Caco-2 (cell line): Measurements from ENCODE around the gene EGFL7. TPM values are rescaled to one million over a fixed set of nuclear protein-coding genes. Genes with fewer than 3 reads are reported as not detected.

ENCODE experiments used
- BruUV-seq: library from RNA; stranded (reverse); fragments of 400-500 nt; replicated peaks from 2 replicates; lab custom pipeline; 2021; lab: Mats Ljungman, UMichigan
- CTCF ChIA-PET: fragments of 300-600 bp; sonication (Branson Sonifier 250); formaldehyde crosslinking; loops from one replicate; lab custom pipeline; 2022; ENCODE audit warnings: antibody characterized with exemption; lab: Charles Lee
- POLR2A ChIA-PET: fragments of 300-600 bp; sonication (Branson Sonifier 250); formaldehyde crosslinking; loops from one replicate; lab custom pipeline; 2022; ENCODE audit warnings: antibody characterized with exemption; lab: Charles Lee
- DNase-seq, 2 experiments: peaks; one replicate each; pipeline versions ENCODE4 v3.0.0 to v3.0.0-alpha.2; 2020 to 2022
- H3K27me3 ChIP-seq: replicated peaks from 2 replicates; pipeline ENCODE4 v1.6.0; 2011; ENCODE audit warnings: low read length; ENCODE audit not compliant: control insufficient read depth, insufficient read depth
- H3K36me3 ChIP-seq: 2 replicates; pipeline ENCODE4 v1.5.1; 2011; ENCODE audit warnings: low read length; ENCODE audit not compliant: control insufficient read depth, insufficient read depth
- H3K4me1 ChIP-seq: fragments of 250-450 bp; sonication (Bioruptor Pico); 2 replicates; pipeline ENCODE4 v1.5.1; 2020; ENCODE audit warnings: mild to moderate bottlenecking
- H3K4me3 ChIP-seq: 2 replicates; pipeline ENCODE4 v1.5.1; 2011; ENCODE audit warnings: low read depth, mild to moderate bottlenecking, control low read depth, low read length
- H3K9me3 ChIP-seq: fragments of 250-450 bp; sonication (Bioruptor Pico); 2 replicates; pipeline ENCODE4 v1.5.1; 2020; ENCODE audit warnings: mild to moderate bottlenecking, moderate library complexity
- H3K27ac Mint-ChIP-seq: one replicate; pipeline ENCODE4 v1.8.0; 2022; ENCODE audit warnings: mixed read lengths; ENCODE audit not compliant: unreplicated experiment
- H3K27me3 Mint-ChIP-seq: one replicate; pipeline ENCODE4 v1.8.0; 2022; ENCODE audit warnings: mixed read lengths; ENCODE audit not compliant: insufficient read depth, unreplicated experiment
- H3K36me3 Mint-ChIP-seq: one replicate; pipeline ENCODE4 v1.8.0; 2022; ENCODE audit warnings: mild to moderate bottlenecking, mixed read lengths; ENCODE audit not compliant: insufficient read depth, unreplicated experiment
- H3K4me1 Mint-ChIP-seq: one replicate; pipeline ENCODE4 v1.8.0; 2022; ENCODE audit warnings: low read depth, mixed read lengths; ENCODE audit not compliant: unreplicated experiment
- H3K4me3 Mint-ChIP-seq: one replicate; pipeline ENCODE4 v1.8.0; 2022; ENCODE audit warnings: mild to moderate bottlenecking, moderate library complexity, mixed read lengths; ENCODE audit not compliant: unreplicated experiment
- H3K9me3 Mint-ChIP-seq: one replicate; pipeline ENCODE4 v1.8.0; 2022; ENCODE audit warnings: mixed read lengths; ENCODE audit not compliant: unreplicated experiment
- intact Hi-C: fragments of 100-400 bp; cut with micrococcal nuclease; formaldehyde crosslinking; loops from one replicate; pipeline ENCODE4 v1.10.0; 2022; ENCODE audit not compliant: unreplicated experiment
- total RNA-seq: library from RNA; stranded (reverse); gene quantifications from 2 replicates; pipeline ENCODE4 v1.2.3, GENCODE V29; 2022
- TF ChIP-seq, protein P1 (sequence below), 2 experiments: fragments of 200-600 bp in 1 of 2; IDR thresholded peaks; 1 replicate in 1 of 2; 2 replicates in 1 of 2; pipeline versions ENCODE4 v1.5.1 to v1.8.0; 2011 to 2022; ENCODE audit warnings: antibody characterized with exemption in 1 of 2, control low read depth in 1 of 2, inconsistent platforms in 1 of 2, low read depth in 1 of 2, low read length in 1 of 2, mild to moderate bottlenecking in 1 of 2, moderate library complexity in 1 of 2; ENCODE audit not compliant: insufficient read depth in 1 of 2, severe bottlenecking in 1 of 2, unreplicated experiment in 1 of 2

The EGFL7 gene
- total RNA-seq, 1 experiment from 2014 or later, result 30.2 TPM

DNA sequence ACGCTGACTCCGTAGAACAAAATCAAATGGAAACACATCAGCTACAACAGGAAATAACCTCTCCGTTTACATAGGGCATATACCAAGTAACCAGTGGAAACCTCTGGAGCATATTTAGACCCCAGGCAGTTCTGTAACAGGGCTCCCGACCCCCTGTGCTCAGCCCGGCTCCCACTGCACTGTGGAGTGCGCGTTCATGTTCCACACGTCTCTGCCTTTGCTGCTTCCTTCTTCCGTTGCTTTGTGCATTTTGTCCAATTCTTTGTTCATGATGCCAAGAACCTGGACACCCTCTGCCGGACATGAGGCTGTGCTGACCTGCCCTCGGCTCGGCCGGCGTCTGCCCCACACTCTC is 30.4 kb downstream of the EGFL7 start:
- Histone ChIP-seq H3K27me3 (no peaks in the 10 kb centered on the region), H3K9me3 (no peaks in the 10 kb centered on the region), H3K4me3 (no peak overlapping the region), H3K36me3 (no peaks in the 10 kb centered on the region), H3K4me1 (peaks cover 62% of the 10 kb centered on the region)
- TF ChIP-seq, protein P1, sequence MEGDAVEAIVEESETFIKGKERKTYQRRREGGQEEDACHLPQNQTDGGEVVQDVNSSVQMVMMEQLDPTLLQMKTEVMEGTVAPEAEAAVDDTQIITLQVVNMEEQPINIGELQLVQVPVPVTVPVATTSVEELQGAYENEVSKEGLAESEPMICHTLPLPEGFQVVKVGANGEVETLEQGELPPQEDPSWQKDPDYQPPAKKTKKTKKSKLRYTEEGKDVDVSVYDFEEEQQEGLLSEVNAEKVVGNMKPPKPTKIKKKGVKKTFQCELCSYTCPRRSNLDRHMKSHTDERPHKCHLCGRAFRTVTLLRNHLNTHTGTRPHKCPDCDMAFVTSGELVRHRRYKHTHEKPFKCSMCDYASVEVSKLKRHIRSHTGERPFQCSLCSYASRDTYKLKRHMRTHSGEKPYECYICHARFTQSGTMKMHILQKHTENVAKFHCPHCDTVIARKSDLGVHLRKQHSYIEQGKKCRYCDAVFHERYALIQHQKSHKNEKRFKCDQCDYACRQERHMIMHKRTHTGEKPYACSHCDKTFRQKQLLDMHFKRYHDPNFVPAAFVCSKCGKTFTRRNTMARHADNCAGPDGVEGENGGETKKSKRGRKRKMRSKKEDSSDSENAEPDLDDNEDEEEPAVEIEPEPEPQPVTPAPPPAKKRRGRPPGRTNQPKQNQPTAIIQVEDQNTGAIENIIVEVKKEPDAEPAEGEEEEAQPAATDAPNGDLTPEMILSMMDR (IDR thresholded peaks at IDR 0.05; ENCODE audit: insufficient read depth in 1 of 2, low read depth in 1 of 2, low read length in 1 of 2, severe bottlenecking in 1 of 2, unreplicated experiment in 1 of 2), result no peak
- no peak for DNase-seq
- Mint-ChIP-seq H3K4me3 (peak overlapping the region; percentile 54), H3K27me3 (no peaks in the 10 kb centered on the region), H3K9me3 (no peaks in the 10 kb centered on the region), H3K4me1 (peaks cover 24% of the 10 kb centered on the region), H3K27ac (peak overlapping the region; percentile 91), H3K36me3 (peaks cover 8% of the 10 kb centered on the region)
- BruUV-seq, result TSS peak; percentile 74
- POLR2A ChIA-PET, result interaction anchor here (0.6 to 1.1 kb wide), 4 partner anchors 16 to 209 kb away, joined by 3 to 4 read pairs (median 4); no protein-coding TSS in a partner anchor
- CTCF ChIA-PET, result interaction anchor here (0.6 to 1.9 kb wide), 11 partner anchors 10 to 394 kb away, joined by 3 to 12 read pairs (median 5); partner anchors contain the start of gene MAN1B1
- intact Hi-C loops, result loop anchor here (1.0 to 5.0 kb wide), 2 partner anchors 61 to 209 kb away; no protein-coding TSS in a partner anchor

DNA sequence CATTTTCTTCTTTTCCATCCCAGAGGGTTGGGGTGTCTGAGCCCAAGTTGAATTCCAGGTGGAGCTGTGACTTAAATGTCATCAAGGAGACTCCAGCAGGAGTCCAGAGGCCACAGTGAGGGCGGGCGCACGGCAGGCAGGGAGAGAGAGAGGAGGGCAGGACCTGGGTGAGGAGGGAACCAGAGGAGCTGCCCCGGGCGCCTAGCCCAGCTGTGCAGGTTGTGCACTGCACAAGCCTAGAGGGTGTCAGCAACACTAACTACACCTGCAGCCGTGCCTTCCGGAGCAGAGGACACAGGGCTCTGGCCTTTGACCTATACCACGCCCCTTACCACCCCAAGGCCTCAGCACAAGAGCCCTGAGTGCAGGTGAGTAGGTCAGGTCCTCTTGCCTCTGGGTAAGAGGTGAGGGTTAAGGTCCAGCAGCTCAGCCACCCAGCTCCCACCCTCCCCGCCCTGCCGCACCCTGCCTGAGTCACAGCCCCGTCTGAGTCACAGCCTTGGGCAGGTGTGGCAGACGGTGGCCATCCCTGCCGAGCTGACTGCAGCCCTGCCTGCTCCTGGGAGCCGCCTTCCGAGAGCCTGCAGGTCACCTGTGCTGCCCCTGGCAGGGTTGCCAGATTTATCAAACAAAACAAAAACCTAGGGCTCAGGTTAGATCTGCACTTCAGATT is 30.9 kb downstream of the EGFL7 start:
- DNase-seq, result peak; percentile 87 to 97
- Mint-ChIP-seq H3K36me3 (peaks cover 8% of the 10 kb centered on the region), H3K27ac (peak overlapping the region; percentile 91), H3K27me3 (no peaks in the 10 kb centered on the region), H3K4me3 (peak overlapping the region; percentile 54), H3K9me3 (no peaks in the 10 kb centered on the region), H3K4me1 (peaks cover 27% of the 10 kb centered on the region)
- intact Hi-C loops, result loop anchor here (1.0 to 5.0 kb wide), 2 partner anchors 61 to 209 kb away; no protein-coding TSS in a partner anchor
- no peaks in the 10 kb centered on the region for H3K27me3 ChIP-seq
- TF ChIP-seq, protein P1 (IDR thresholded peaks at IDR 0.05; ENCODE audit: insufficient read depth in 1 of 2, low read depth in 1 of 2, low read length in 1 of 2, severe bottlenecking in 1 of 2, unreplicated experiment in 1 of 2), result no peak
- H3K4me3 ChIP-seq, result no peak overlapping the region
- no peaks in the 10 kb centered on the region for H3K36me3 ChIP-seq
- no peaks in the 10 kb centered on the region for H3K9me3 ChIP-seq
- peaks cover 65% of the 10 kb centered on the region for H3K4me1 ChIP-seq
- POLR2A ChIA-PET, result interaction anchor here (0.6 to 1.1 kb wide), 4 partner anchors 17 to 209 kb away, joined by 3 to 4 read pairs (median 4); no protein-coding TSS in a partner anchor
- no TSS peak for BruUV-seq
- CTCF ChIA-PET, result interaction anchor here (0.6 to 1.9 kb wide), 12 partner anchors 11 to 393 kb away, joined by 3 to 12 read pairs (median 5); partner anchors contain the start of gene MAN1B1

DNA sequence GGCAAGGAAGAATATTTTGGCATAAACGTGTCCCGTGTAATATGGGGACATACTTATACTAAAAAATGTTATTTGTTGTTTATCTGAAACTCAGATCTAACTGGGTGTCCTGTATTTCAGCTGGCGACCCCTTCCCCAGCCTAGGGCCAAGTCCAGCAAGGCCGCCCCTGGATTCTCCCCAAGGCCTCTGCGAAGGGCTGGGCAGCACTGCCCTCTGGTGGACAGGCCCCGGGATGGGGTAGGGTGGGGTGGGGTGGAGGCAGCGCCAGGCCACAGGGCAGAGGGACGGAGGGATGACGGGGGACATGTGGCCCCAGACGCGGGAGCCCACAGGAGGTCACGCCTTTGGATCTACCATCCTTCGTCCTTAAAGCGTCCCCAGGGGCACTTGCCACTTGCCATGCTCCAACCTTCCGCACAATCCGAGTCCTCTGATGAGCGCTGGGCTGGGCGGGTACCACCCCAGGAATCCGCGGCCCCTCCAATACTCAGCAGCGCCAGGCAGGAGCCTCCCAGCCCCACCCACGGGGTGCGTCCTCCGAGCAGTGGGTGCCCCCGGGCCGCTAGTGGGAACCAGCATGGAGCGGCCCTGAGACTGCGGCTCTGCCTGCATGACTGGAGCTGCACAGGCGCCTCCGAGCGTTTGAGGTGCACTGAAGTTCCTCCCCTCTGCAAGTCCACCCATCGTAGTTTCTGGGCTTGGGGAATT is 31.6 kb downstream of the EGFL7 start:
- POLR2A ChIA-PET, result interaction anchor here (0.8 kb wide), 1 partner anchor 25 kb away, joined by 3 read pairs; no protein-coding TSS in a partner anchor
- Mint-ChIP-seq H3K9me3 (no peaks in the 10 kb centered on the region), H3K27me3 (no peaks in the 10 kb centered on the region), H3K27ac (peak overlapping the region; percentile 91), H3K4me1 (peaks cover 31% of the 10 kb centered on the region), H3K36me3 (peaks cover 8% of the 10 kb centered on the region), H3K4me3 (no peak overlapping the region)
- peak; percentile 79 to 83 for DNase-seq
- CTCF ChIA-PET, result interaction anchor here (0.6 to 1.9 kb wide), 11 partner anchors 12 to 210 kb away, joined by 3 to 12 read pairs (median 5); no protein-coding TSS in a partner anchor
- H3K4me3 ChIP-seq, result no peak overlapping the region
- intact Hi-C loops, result loop anchor here (5.0 kb wide), 1 partner anchor 62 kb away; no protein-coding TSS in a partner anchor
- no peaks in the 10 kb centered on the region for H3K9me3 ChIP-seq
- TF ChIP-seq, protein P1 (IDR thresholded peaks at IDR 0.05; ENCODE audit: insufficient read depth in 1 of 2, low read depth in 1 of 2, low read length in 1 of 2, severe bottlenecking in 1 of 2, unreplicated experiment in 1 of 2), result peak; percentile 86 to 89
- H3K4me1 ChIP-seq, result peaks cover 72% of the 10 kb centered on the region
- no peaks in the 10 kb centered on the region for H3K27me3 ChIP-seq
- no peaks in the 10 kb centered on the region for H3K36me3 ChIP-seq
- BruUV-seq, result no TSS peak
